Activated effector memory CD4-positive, alpha-beta T cell treated with Interleukin-2 at 50 U/mL for 16 hours (primary cell): ENCODE measurements around the gene PAX8.
"Not testable (repeated sequence)": the region's sequence is repeated elsewhere in the genome, so short reads cannot be mapped to it uniquely, and the experiment has no call there.

Source experiments
- DNase-seq: peaks from one replicate; pipeline ENCODE4 v3.0.0-alpha.2; 2020

PAX8 gene

DNA sequence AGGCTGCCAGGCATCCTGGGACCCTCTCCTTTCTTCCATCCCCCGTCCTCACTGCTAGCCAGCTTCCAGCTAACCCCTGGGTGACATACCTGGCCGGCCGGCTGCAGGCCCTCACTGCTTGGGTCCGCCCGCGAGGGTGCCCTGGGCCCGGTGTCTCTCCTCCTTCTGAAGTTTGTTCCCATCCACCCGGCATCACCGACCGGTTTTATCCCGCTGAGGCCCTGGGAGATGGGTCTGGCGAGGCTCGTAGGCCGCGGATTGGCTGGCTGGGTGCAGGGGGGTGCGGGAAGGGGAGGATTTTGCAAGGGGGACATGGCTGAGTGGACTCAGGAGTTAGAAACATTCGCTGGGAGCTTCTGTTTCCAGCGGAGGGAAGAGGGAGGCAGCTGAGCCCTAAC, at the start of gene PAX8:
Gene PAX8, minus strand, starts transcription at position 180 of the 398 bp plus-strand sequence. CDS start 527 bp downstream, outside the sequence.
- no peak for DNase-seq

DNA sequence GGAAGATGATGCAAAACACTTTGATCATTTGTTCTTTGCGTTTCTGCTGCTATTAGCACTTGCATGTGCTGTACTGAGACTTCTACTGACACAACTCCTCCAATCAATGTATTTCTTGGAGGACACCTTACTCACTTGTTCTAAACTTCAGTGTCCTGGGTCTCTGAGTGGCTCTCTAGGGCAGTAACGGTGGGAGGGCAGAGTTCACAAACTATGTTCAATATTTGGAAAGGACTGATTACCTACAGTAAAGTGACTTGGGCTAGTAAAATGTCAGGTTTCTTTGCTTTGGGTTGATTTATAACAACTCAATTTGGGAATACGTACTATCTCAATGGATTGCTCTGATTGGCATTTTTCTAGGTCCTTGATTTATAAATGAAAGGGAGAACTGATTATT, 49.3 kb upstream of the PAX8 start:
- DNase-seq, result no peak

DNA sequence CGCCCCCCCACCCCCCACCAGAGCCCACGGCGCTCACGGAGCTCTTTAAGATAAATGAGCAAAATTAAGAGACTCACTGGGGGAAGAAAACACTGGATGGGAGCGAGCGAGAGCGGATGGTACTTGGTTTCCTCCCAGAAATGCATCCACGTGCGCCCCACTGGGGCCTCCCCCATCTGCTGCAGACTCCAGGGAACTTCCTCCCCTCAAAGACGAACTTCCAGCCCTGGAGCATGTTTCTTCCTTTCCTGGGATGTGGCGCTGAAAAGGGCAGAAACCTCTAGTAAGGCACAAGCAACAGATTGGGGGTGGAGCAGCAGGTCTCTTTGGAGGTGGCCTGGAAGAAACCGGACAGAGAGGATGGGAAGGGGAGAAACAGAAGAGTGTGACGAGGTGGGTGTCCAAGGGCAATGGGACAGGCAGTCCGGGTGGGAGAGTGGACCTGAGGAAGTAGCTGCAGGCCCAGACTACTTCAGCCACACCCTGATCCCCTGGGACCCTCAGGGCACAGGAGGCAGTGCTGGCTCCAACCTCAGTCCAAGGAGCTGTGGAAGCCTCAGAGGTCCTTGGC, 46.5 kb upstream of the PAX8 start:
- DNase-seq, result not testable (repeated sequence)

DNA sequence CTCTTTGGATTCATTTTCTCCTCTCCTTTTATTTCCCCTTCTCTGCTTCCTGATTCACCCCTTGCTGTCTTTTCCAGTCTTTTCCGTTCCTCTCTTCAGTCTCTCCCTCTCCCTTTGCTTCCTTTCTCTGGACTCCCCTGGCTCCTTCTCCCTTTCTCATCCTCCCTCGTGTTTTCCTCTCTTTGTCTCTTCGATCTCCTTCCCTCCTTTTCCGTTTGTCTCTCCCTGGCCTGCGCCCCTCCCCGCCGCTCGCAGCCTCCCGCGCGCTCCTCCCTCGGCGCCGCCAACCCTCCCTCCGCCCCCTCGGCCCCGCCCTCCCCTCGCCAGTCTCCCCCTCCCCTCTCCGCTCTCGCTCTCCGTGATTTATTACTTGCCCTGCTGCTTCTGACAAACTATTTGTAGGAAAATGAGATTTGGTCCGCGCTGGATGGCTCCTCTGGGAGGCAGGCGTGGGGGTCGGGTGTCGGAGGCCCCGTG, 46.0 kb upstream of the PAX8 start:
- peak; percentile 1 for DNase-seq

- DNase-seq, result not testable (repeated sequence)
Measured at GRCh38 chr2:113323129-113323528, 44.4 kb upstream of the PAX8 start.

DNA sequence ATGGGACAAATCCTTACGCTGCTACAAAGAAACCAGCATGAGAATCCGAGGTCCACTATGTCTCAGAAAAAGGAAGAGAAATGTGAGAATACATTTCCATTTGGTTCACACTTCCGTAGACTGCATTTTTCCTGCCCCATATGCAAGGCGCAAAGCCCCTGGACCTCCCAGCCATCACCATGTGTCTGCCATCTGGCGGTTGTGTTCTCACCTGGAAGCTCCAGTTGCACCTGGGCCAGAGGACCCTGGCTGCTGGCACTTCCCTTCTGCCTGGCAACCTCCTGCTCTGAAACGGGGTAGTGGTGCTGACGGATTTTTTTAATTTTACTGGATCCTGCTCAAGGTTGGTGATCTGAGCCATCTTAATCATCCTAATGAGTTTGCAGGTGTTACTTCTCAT, 41.4 kb upstream of the PAX8 start:
- not testable (repeated sequence) for DNase-seq

DNA sequence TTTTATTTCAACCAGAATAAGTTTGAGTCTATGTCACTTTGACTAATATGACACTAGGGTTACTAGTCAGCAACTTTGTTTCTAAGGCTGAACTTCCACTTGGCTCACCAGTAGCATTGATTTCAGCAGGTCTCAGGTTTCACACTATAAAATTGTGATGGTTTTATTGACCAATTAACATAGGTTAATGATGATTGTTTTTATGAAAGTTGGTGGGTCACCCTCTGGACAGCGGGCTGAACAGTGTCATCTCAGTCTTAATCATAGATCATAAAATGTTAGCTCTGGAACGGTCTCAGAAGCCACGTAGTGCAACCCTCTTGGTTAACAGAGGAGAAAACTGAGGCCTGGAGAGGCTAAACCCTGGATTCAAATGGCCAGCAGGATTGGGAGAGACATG, 40.2 kb upstream of the PAX8 start:
- not testable (repeated sequence) for DNase-seq

- no peak for DNase-seq
Measured at GRCh38 chr2:113316085-113316484, 37.4 kb upstream of the PAX8 start.

- DNase-seq, result not testable (repeated sequence)
Measured at GRCh38 chr2:113314663-113315062, 35.9 kb upstream of the PAX8 start.

DNA sequence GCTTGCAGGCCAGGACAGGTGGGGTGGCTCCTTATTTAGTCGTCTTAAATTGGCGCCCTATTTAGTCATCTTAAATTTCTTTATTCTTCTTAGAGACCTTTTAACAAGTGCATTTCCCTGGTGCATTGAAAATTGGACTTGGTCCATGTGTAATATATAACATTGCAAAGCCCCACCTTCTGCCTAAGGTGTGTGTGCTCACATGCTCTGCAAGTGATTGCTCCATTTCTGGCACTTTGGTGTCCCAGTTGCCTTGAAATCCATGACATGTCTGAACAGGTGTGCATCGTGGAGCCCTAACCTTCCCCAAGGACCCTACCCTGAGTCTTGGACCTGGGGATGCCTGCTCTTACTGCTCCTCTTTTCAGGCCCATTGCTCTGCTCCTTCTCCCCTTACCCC, 35.5 kb upstream of the PAX8 start:
- DNase-seq, result not testable (repeated sequence)

- not testable (repeated sequence) for DNase-seq
Measured at GRCh38 chr2:113311781-113312180, 33.1 kb upstream of the PAX8 start.

GRCh38 chr2:113311191-113311590, 32.5 kb upstream of the PAX8 start:
- DNase-seq, result not testable (repeated sequence)

GRCh38 chr2:113309655-113310387, 31.1 kb upstream of the PAX8 start:
- no peak for DNase-seq

GRCh38 chr2:113308784-113309183, 30.1 kb upstream of the PAX8 start:
- DNase-seq, result not testable (repeated sequence)

GRCh38 chr2:113306207-113306606, 27.5 kb upstream of the PAX8 start:
- not testable (repeated sequence) for DNase-seq

DNA sequence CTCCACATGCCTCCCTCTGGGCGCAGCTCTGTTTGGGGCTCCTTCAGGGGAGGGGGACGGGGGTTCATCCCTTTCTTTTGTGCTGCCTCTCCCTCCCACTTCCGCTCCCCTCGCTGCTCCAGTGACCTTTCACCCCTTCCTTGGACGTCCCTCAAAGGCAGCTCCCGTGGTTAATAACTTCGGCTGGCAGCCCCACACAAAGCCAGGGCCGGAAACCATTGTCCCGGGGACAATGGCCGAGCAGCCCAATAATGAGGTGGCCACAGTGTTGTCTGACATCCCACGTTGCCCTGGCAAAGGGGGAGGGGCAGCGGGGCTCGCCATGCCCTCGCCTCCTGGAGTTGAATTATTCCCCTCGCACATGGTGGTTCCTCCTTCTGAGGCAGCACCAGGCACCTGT, 27.0 kb upstream of the PAX8 start:
- not testable (repeated sequence) for DNase-seq

- no peak for DNase-seq
Measured at GRCh38 chr2:113305146-113305545, 26.4 kb upstream of the PAX8 start.

DNA sequence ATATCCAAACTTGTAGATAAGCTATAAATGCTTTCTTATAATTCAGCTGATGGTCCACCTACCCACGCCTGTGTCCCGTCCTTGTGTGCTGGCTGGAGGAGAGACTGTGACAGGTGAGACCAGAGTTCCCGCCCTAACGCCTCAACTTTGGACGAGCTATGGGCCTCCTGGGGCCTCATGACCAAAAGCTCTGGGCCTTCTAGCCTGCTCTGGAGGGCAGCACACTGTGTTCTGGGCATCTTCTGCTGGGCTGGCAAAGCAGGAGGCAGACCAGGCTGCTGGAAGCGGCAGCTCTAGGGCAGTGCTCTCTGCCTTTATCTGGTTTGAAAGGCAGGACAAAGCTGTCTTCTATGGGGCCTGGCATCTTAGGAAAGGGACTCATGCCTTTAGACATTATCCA, 26.0 kb upstream of the PAX8 start:
- no peak for DNase-seq

DNA sequence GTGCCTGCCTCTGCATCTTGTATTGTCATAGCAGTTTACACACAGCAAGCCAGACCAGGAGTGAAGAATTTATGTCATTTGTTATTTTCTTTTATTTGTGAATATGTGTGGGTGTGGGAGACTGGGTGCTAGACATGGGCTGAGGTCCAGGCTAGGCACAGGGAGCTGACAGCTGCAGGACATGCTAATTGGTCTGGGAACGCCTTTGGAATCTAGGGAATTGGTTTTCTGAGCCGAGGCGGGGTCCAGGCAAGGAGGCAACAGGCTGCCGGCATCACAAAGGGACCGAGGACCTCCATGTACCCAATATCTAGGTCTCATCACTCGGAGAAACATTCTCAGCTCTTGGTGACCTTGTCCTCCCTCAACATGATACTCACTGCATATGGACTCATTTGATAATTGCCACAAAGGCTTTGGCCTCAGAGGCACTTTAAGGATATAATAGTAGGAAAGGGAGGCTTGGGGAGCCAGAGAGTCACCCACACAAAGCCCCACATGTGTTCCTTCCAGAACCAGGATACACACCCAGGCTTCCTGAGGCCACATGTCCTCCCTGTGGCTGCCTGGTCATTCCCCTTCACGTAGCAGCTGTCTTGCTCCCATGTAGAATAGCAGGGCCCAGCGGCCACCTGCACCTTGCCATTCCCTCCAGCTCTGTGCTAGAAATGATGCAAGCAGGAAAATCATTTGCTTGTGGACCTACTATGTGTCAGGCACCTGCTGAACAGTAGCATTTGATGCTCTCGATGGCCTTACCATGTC, 23.7 kb upstream of the PAX8 start:
- DNase-seq, result not testable (repeated sequence)

DNA sequence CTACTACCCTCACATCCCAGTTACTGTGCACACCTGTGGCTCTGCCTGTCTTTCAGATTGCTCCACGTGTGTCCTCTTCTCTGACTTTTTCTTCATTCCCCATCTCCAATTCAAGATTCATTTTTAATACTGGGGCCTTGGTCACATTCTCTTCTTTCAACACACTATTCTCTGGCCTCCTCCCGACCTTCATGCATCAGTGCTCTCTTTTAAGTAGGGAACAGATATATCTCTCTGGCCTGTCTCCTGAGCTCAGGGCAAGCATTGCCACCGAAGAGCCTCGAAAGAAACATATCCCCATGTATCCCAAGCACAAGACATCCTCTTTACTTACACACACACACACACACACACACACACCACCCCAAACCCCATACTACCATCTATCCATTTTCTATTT, 21.6 kb upstream of the PAX8 start:
- DNase-seq, result no peak

DNA sequence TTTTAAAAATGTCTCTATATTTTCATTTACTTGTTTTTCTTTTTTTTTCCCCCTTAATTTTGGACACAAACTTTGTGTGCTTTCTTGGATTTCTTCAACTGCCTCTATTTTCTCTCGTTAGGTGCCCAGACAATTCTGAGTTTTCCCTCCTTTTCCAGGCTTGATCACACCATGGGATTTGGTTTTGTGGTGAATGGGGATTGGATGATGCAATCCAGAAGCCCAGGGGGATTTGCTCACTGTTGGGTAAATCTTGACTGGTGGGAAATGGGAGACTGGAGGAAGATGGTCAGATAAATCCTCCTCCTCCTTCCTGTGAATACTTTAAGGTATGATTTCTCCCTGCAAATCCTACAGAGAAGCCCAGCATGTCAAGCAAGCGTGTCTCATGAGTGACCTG, 19.5 kb upstream of the PAX8 start:
- DNase-seq, result no peak

- not testable (repeated sequence) for DNase-seq
Measured at GRCh38 chr2:113297590-113297989, 18.9 kb upstream of the PAX8 start.

DNA sequence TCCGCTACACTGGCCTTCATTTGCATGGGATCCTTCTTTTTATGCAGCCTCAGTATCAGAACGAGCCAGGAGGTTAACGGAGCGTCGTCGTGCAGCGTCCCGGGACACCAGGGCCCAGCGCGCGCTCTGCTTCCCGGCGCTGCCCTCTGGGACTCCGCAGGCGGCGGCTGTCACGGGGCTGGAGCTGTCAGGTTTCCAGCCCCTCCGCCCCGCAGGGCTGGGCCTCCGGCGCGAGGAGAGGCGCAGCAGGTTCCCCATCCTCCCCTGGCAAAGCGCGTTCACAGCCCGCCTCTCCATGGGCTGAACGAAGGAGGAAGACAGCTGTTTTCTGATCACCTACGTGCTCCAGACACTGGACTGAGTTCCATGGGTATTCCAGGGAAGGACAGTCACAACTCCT, 12.5 kb upstream of the PAX8 start:
- no peak for DNase-seq

DNA sequence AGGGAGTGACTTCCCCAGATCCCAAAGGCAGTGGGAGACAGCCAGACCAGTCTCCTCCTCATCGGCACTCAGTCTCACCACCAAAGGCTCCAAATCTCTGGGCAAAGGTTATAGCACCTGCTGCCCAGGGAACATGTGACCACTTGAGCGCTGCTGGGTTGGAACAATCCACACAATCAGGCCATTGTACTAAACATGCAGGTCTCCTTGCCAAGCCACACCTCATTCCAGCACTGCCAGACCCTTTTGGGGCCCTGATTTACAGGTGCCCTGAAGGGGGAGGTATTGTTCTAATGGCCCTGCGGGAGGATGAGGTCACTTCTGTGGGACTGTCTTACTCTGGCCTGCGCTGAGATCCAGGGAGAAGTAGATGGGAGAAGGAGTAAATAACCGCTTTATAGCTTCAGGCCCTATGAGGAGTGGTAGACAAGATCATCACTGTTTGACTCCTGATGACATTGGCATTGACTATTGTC, 10.0 kb upstream of the PAX8 start:
- DNase-seq, result not testable (repeated sequence)
